Osteoblast (primary cell): ENCODE data around the gene CPEB4. TPM values are rescaled to one million over a fixed set of nuclear protein-coding genes. Genes with fewer than 3 reads are reported as not detected.

ENCODE experiments used
- DNase-seq: peaks from one replicate; pipeline ENCODE4 v3.0.0; 2011; ENCODE audit warnings: low spot score, mixed read lengths; ENCODE audit not compliant: insufficient read length; ENCODE audit errors: missing footprints
- H2AFZ ChIP-seq: 2 replicates; pipeline ENCODE4 v1.6.0; 2011; ENCODE audit warnings: mild to moderate bottlenecking, low read length
- H3K27ac ChIP-seq: 2 replicates; pipeline ENCODE4 v1.5.1; 2011; ENCODE audit warnings: mild to moderate bottlenecking, low read depth, low read length, moderate library complexity
- H3K27me3 ChIP-seq: 2 replicates; pipeline ENCODE4 v1.6.0; 2012; ENCODE audit warnings: mild to moderate bottlenecking, control low read depth, inconsistent platforms, low read length, moderate library complexity; ENCODE audit not compliant: insufficient read depth
- H3K36me3 ChIP-seq: 2 replicates; pipeline ENCODE4 v1.5.1; 2011; ENCODE audit warnings: mild to moderate bottlenecking, low read length, control low read depth, moderate library complexity; ENCODE audit not compliant: insufficient read depth
- H3K4me1 ChIP-seq: 2 replicates; pipeline ENCODE4 v1.5.1; 2011; ENCODE audit warnings: mild to moderate bottlenecking, low read length, control low read depth, moderate library complexity; ENCODE audit not compliant: insufficient read depth
- H3K4me2 ChIP-seq: 2 replicates; pipeline ENCODE4 v1.6.0; 2011; ENCODE audit warnings: mild to moderate bottlenecking, low read length; ENCODE audit not compliant: insufficient read depth
- H3K4me3 ChIP-seq: fragments of 200-600 bp; sonication (generic); 3 replicates; pipeline ENCODE4 v1.5.1; 2012; ENCODE audit warnings: mild to moderate bottlenecking, low read length, inconsistent platforms; ENCODE audit not compliant: insufficient read depth
- H3K79me2 ChIP-seq: 2 replicates; pipeline ENCODE4 v1.6.0; 2012; ENCODE audit warnings: mild to moderate bottlenecking, low read length, control low read depth, inconsistent platforms; ENCODE audit not compliant: insufficient read depth
- H3K9me3 ChIP-seq: 2 replicates; pipeline ENCODE4 v1.5.1; 2011; ENCODE audit warnings: low read depth, low read length, control low read depth
- H4K20me1 ChIP-seq: 2 replicates; pipeline ENCODE4 v1.6.0; 2012; ENCODE audit warnings: mild to moderate bottlenecking, low read length, control low read depth; ENCODE audit not compliant: insufficient read depth
- total RNA-seq: library from RNA; depleted of rRNA; stranded (reverse); fragments of >200 nt; gene quantifications from 2 replicates; pipeline ENCODE4 v1.2.3, GENCODE V29; 2012
- TF ChIP-seq, protein P1 (sequence below): IDR thresholded peaks from 2 replicates; pipeline ENCODE4 v1.5.1; 2011; ENCODE audit warnings: mild to moderate bottlenecking, low read depth, low read length, moderate library complexity; ENCODE audit errors: extremely low read depth

Gene CPEB4
- total RNA-seq, 1 donor, result 41.6 TPM

DNA sequence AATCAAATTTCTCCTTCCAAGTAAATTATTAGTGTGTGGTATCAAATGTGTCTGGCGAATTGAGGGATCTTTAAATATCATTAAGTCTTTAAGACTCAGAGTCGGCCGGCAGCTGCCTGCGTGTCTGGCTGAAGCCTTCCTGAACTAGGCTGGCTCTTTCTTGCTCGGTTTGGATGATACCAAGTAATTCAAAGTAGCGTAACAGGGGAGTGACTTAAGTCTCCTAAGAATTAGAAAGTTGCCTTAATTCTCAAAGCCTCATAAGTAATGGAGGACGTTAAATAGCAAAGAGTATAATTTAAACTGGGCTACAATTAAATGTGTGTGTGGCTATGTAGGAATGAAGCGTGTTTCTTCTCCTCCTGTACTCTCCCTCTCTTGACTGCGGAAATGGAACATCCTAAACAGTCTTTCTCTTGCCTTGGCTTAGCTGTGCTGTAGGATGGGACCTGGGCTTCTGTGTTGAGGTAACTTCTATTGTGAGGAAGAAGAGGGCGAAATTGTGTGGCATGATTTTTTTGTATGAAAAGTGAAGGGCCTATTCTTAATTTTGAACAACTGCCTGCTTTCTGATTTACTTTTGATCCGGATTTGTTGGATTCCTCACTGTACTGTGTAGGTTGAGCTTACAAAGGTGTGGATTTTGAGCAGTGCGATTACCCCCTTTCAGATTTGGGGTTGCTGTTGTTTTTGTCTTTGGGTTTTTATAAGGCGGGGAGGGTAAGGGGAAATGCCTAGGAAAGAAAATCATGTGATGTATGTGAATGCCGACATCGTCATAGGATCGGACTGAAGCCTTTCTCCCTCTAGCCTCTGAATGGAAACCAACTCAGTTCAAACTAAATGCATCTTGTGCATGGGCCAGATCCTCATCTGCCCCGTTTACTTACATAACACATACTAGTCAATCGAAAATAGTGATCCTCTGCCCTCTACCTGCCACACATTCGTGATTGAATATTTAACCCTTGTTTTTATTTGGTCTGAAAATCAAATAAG is 29.9 kb downstream of the CPEB4 start:
- H3K27me3 ChIP-seq, result no peaks in the 10 kb centered on the region
- peak overlapping the region; percentile 84 for H3K4me2 ChIP-seq
- TF ChIP-seq, protein P1, sequence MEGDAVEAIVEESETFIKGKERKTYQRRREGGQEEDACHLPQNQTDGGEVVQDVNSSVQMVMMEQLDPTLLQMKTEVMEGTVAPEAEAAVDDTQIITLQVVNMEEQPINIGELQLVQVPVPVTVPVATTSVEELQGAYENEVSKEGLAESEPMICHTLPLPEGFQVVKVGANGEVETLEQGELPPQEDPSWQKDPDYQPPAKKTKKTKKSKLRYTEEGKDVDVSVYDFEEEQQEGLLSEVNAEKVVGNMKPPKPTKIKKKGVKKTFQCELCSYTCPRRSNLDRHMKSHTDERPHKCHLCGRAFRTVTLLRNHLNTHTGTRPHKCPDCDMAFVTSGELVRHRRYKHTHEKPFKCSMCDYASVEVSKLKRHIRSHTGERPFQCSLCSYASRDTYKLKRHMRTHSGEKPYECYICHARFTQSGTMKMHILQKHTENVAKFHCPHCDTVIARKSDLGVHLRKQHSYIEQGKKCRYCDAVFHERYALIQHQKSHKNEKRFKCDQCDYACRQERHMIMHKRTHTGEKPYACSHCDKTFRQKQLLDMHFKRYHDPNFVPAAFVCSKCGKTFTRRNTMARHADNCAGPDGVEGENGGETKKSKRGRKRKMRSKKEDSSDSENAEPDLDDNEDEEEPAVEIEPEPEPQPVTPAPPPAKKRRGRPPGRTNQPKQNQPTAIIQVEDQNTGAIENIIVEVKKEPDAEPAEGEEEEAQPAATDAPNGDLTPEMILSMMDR, result no peak
- peaks cover 18% of the 10 kb centered on the region for H3K4me1 ChIP-seq
- H2AFZ ChIP-seq, result peak overlapping the region; percentile 18
- H3K4me3 ChIP-seq, result peak overlapping the region; percentile 66
- H3K27ac ChIP-seq, result peak overlapping the region; percentile 97
- H3K79me2 ChIP-seq, result peaks cover 38% of the 10 kb centered on the region
- DNase-seq, result peak; percentile 82
- H3K36me3 ChIP-seq, result no peaks in the 10 kb centered on the region
- H3K9me3 ChIP-seq, result no peaks in the 10 kb centered on the region
- H4K20me1 ChIP-seq, result no peaks in the 10 kb centered on the region

DNA sequence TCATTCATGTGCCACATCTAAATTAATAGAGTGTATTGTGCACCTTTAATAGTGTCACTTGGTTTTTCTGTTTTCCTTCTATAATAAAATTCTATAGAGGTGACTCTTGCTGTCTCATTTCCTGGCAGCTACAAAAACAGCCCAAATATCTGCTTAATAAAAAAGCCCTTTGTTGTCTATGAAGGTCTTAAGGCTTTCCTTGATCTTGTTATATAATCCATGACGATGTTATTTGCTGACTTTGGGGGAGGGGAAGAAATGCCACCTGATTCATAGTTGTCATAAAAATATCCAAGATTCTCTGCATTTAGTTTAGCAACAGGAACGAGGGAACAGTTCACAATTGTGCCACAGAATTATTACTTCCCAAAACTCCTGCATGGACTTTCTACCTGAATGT is 31.3 kb downstream of the CPEB4 start:
- DNase-seq, result no peak
- Histone ChIP-seq H4K20me1 (peaks cover 3% of the 10 kb centered on the region), H3K4me3 (no peak overlapping the region), H2AFZ (no peak overlapping the region), H3K79me2 (peaks cover 43% of the 10 kb centered on the region), H3K4me1 (peaks cover 31% of the 10 kb centered on the region), H3K27me3 (no peaks in the 10 kb centered on the region), H3K4me2 (peak overlapping the region; percentile 84), H3K9me3 (no peaks in the 10 kb centered on the region), H3K36me3 (no peaks in the 10 kb centered on the region), H3K27ac (peak overlapping the region; percentile 97)
- TF ChIP-seq, protein P1, result no peak

DNA sequence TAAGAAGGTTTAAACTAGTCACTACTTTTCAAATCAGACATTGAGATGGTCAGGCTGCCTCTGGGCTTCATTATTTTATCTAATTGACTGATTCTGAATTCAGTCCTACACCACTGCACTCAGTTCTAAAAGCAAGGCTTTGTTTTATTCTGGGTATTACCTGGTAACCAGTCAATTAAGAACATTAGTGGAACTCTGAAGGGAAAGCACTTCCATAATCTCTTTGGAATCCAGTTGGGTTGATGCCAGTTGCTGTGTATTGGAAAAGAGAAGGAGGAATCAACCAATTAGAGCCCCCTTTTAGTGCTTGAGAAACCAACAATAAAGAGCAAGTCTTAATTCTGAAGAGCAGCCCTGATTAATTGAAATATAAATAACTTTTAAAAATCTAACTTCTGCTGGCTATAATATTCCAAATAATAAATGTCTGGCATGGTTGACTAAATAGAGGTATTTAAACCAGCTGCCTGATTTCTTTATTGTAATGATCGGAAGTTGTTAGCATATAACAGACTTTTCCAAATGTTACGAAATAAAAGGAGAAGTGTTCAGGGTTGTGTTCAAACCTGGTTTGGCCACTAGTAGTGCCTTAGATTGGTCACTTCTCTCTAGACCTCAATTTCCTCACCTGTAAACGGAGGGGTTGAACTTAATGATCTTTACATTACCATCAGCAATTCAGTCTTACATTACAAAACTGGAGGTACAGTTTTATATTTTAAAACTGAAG is 32.0 kb downstream of the CPEB4 start:
- Histone ChIP-seq H3K36me3 (no peaks in the 10 kb centered on the region), H4K20me1 (peaks cover 6% of the 10 kb centered on the region), H3K4me1 (peaks cover 32% of the 10 kb centered on the region), H3K9me3 (no peaks in the 10 kb centered on the region), H2AFZ (no peak overlapping the region), H3K4me2 (peak overlapping the region; percentile 84), H3K4me3 (no peak overlapping the region), H3K79me2 (peaks cover 50% of the 10 kb centered on the region), H3K27me3 (no peaks in the 10 kb centered on the region), H3K27ac (peak overlapping the region; percentile 97)
- TF ChIP-seq, protein P1, result no peak
- DNase-seq, result no peak
